Lower leg skin (tissue), 3 donors: ENCODE measurements around the gene KLK13.

ENCODE experiments used
- CTCF ChIP-seq, 3 donors: fragments of 450-650 bp; IDR thresholded peaks; one replicate each; pipeline ENCODE4 v1.5.1; 2016; ENCODE audit warnings: antibody characterized with exemption in 3 of 3, mild to moderate bottlenecking in 3 of 3, moderate library complexity in 2 of 3
- POLR2A ChIP-seq, 2 donors: fragments of 450-650 bp; IDR thresholded peaks; one replicate each; pipeline ENCODE4 v1.6.1; 2016 to 2017; ENCODE audit warnings: antibody characterized with exemption in 2 of 2, mild to moderate bottlenecking in 1 of 2, moderate library complexity in 1 of 2

GRCh38 chr19:51055866-51056265 is 9.0 kb downstream of the KLK13 start:
- TF ChIP-seq CTCF (IDR thresholded peaks at IDR 0.05) (no peak), POLR2A (IDR thresholded peaks at IDR 0.05) (no peak)
